BJ (cell line): ENCODE results near the gene ZDHHC14. TPM values are rescaled to one million over a fixed set of nuclear protein-coding genes. Genes with fewer than 3 reads are reported as not detected.
"Not testable (repeated sequence)": the region's sequence is repeated elsewhere in the genome, so short reads cannot be mapped to it uniquely, and the experiment has no call there.

Experiments used
- CTCF ChIA-PET: fragments of 350-600 bp; formaldehyde crosslinking; extraction: SDS; loops from one replicate; lab custom pipeline; 2021; ENCODE audit warnings: antibody characterized with exemption, inconsistent platforms; lab: Yijun Ruan, JAX
- POLR2A ChIA-PET: fragments of 300-600 bp; sonication (Branson Sonifier 250); formaldehyde crosslinking; extraction: SDS; loops from one replicate; lab custom pipeline; 2021; ENCODE audit warnings: antibody characterized with exemption; lab: Charles Lee
- DNase-seq: peaks from one replicate; pipeline ENCODE4 v3.0.0-alpha.2; 2011; ENCODE audit warnings: low read depth
- H3K27me3 ChIP-seq: 2 replicates; pipeline ENCODE4 v1.6.0; 2011; ENCODE audit warnings: low read length; ENCODE audit not compliant: control insufficient read depth, insufficient read depth
- H3K36me3 ChIP-seq: 2 replicates; pipeline ENCODE4 v1.5.1; 2011; ENCODE audit warnings: low read length; ENCODE audit not compliant: control insufficient read depth, insufficient read depth
- H3K4me3 ChIP-seq: 2 replicates; pipeline ENCODE4 v1.5.1; 2011; ENCODE audit warnings: low read depth, mild to moderate bottlenecking, control low read depth, low read length
- CTCF ChIP-seq: IDR thresholded peaks from 2 replicates; pipeline ENCODE4 v1.5.1; 2011; ENCODE audit warnings: low read depth, mild to moderate bottlenecking, control low read depth, inconsistent platforms, low read length, moderate library complexity; ENCODE audit not compliant: insufficient read depth
- polyA plus RNA-seq: library from polyadenylated mRNA; depleted of rRNA; stranded (reverse); fragments of >200 nt; gene quantifications from 2 replicates; pipeline ENCODE4 v1.2.3, GENCODE V29; 2011

The ZDHHC14 gene
- polyA plus RNA-seq, 1 experiment: 3.6 TPM

GRCh38 chr6:157693867-157694266 lies 312.9 kb downstream of the ZDHHC14 start:
- H3K27me3 ChIP-seq: peaks cover 14% of the 10 kb centered on the region
- no peaks in the 10 kb centered on the region for H3K36me3 ChIP-seq
- no peak overlapping the region for H3K4me3 ChIP-seq
- DNase-seq: no peak
- CTCF ChIA-PET: interaction anchor here (0.9 kb wide), 1 partner anchor 26 kb away, joined by 3 read pairs; no protein-coding TSS in a partner anchor
- no peak for TF ChIP-seq CTCF
- POLR2A ChIA-PET: no interaction called here

- POLR2A ChIA-PET: no interaction called here
- CTCF ChIA-PET: no interaction called here
- no peak overlapping the region for H3K4me3 ChIP-seq
Measured at GRCh38 chr6:157695301-157696040, 314.5 kb downstream of the ZDHHC14 start.

GRCh38 chr6:157699777-157700636 lies 319.0 kb downstream of the ZDHHC14 start:
- POLR2A ChIA-PET: no interaction called here
- TF ChIP-seq CTCF: no peak

More at GRCh38 chr6:157695301-157696040, 314.5 kb downstream of the ZDHHC14 start:
- H3K36me3 ChIP-seq: no peaks in the 10 kb centered on the region
- peaks cover 13% of the 10 kb centered on the region for H3K27me3 ChIP-seq
- TF ChIP-seq CTCF: no peak
- DNase-seq: no peak

GRCh38 chr6:157706351-157706750 lies 325.4 kb downstream of the ZDHHC14 start:
- POLR2A ChIA-PET: not testable (repeated sequence)

More at GRCh38 chr6:157699777-157700636, 319.0 kb downstream of the ZDHHC14 start:
- CTCF ChIA-PET: interaction anchor here (0.6 kb wide), 1 partner anchor 56 kb away, joined by 3 read pairs; no protein-coding TSS in a partner anchor
- DNase-seq: no peak
- Histone ChIP-seq H3K27me3 (peaks cover 5% of the 10 kb centered on the region), H3K4me3 (no peak overlapping the region), H3K36me3 (no peaks in the 10 kb centered on the region)

GRCh38 chr6:157706883-157707282 lies 325.9 kb downstream of the ZDHHC14 start:
- no peak for DNase-seq
- Histone ChIP-seq H3K4me3 (no peak overlapping the region), H3K27me3 (no peaks in the 10 kb centered on the region), H3K36me3 (no peaks in the 10 kb centered on the region)
- no peak for TF ChIP-seq CTCF
- CTCF ChIA-PET: interaction anchor here (0.6 kb wide), 1 partner anchor 73 kb away, joined by 3 read pairs; no protein-coding TSS in a partner anchor
- POLR2A ChIA-PET: no interaction called here

More at GRCh38 chr6:157706351-157706750, 325.4 kb downstream of the ZDHHC14 start:
- DNase-seq, H3K27me3 ChIP-seq, CTCF ChIA-PET, H3K4me3 ChIP-seq, H3K36me3 ChIP-seq: not testable (repeated sequence)
